ENCODE data around the gene SLC44A4.
"Not testable (repeated sequence)": the region's sequence is repeated elsewhere in the genome, so short reads cannot be mapped to it uniquely, and the experiment has no call there.

SLC44A4 gene

DNA sequence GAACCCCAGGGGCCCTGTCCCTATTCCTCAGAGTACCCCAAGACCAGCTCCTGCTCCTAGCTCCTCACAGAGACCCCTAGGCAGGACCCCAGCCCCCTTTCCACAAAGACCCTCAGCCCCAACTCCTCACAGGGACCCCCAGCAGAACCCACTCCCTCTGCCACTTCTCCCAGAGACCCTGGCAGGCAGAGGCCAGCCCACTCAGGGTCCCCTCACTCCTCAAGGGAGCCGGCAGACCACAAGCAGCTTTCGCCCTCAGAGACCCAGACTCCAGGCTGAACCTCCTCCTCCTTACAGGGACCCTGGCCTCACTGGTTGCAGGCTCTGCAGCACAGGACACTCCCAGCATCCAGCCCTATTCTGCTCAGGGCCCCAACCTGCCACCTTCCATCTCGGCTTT, 575 bp downstream of the SLC44A4 start:
- no peak for DNase-seq

DNA sequence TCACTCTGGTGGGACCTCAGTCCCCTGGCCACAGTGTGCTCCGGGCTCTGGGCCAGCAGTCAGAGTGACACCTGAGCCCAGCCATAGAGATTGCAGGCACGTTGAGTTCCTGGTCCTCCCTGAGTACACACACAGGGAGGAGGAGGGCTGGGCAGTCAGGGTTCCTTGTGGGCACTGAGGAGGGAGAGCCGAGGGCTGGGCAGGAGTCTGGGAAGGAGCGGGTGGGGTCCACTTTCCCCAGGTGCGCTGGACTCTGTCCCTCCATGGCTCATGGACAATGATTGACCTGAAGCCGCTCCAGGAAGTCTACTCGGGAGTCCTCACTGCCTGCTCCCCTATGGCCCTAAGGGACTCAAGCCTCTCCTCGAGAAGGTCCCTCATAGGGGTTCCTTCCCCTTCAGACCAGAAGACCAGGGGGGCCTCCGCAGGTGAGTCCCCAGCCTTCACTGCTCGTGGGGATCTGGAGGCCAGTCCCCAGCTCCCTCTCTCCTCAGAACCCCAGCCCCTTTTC, 1.1 kb downstream of the SLC44A4 start:
- DNase-seq: no peak

DNA sequence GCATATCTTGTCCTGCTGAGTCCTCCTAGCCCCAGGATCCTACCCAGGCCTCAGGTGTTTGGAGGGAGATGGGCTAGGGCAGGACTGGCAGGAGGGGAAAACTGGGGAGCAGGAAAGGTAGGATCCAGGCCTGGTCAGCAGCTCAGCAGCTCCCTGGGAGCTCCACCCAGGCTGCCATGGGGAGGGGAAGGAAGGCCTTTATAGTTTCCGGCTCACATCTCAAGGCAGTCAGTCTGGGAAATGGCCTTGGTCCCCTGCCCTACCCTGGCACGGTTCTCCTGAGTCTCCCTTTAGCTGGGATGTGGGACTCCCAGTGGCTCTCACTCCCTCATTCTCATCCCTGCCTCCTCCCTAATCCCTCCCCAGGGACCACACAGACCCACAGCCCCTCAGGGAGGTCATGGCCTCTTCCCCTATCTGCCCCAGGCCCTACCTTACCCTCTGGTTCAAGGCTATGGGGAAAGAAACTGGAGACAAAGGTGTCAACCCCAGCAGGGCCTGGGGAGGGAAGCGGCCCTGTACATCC, 1.6 kb downstream of the SLC44A4 start:
- DNase-seq: no peak

DNA sequence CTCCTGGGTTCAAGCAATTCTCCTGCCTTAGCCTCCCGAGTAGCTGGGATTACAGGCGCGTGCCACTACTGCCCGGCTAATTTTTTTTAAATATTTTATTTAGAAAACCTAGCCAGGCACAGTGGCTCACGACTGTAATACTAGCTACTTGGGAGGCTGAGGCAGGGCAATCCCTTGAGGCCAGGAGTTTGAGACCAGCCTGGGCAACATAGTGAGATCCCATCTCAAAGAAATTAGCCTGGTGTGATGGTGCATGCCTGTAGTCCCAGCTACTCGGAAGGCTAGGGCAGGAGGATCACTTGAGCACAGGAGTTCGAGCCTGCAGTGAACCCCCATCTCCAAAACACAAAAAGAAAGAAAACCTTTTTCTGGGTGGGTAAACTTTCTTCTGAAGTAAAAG, 2.4 kb downstream of the SLC44A4 start:
- DNase-seq: no peak

DNA sequence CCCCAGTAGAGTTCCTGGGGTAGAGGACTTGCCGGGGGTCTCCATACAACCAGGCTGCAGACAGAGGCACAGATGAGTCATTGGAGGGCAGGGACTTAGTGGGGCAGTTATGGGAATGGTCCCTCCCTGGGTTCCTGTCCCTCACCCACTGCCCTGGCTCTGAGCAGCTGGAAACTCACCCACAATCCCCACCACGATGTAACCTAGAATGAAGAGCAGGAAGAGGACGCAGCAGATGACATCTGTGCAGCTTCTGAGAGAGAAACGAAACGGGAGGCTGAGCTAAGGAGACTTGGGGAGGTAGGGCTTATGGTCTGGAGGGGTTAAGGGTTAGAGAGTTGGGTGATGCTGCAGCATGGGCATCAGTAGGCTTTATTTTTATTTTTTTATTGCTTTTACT, 2.9 kb downstream of the SLC44A4 start:
- DNase-seq: no peak

DNA sequence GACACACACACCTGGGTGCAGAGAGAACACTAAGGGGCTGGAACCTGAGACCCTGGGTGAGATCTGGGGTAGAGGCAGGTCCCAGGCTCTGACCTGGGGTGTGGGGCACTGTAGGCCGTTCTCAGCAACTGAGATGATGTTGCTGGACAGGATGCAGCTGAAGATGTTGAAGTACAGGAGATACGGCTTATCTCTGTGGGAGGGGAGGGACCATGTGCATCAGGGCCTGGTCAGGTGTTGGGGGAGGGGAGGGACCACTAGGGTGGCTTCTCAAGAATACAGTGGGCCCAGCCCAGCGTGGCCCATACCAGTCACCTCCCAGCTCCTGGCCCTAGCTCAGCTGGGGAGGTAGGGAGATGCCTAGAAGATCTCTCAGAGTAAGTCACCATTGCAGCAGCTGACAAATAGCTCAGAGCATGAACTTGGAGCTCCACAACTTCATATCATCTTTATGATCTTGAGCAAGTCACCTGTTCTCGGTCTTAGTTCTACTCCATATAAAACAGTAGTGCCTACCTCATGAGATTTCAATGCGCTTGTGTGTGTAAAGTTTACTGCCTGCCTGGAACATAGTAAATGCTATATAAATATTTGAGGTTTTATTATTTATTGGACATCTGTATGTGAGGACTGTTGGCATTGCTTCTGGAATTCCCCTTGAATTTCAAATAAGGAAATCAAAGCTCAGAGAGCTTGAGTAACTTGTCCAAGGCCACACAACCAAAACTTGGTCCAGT, 3.8 kb downstream of the SLC44A4 start:
- DNase-seq: peak; percentile 26

DNA sequence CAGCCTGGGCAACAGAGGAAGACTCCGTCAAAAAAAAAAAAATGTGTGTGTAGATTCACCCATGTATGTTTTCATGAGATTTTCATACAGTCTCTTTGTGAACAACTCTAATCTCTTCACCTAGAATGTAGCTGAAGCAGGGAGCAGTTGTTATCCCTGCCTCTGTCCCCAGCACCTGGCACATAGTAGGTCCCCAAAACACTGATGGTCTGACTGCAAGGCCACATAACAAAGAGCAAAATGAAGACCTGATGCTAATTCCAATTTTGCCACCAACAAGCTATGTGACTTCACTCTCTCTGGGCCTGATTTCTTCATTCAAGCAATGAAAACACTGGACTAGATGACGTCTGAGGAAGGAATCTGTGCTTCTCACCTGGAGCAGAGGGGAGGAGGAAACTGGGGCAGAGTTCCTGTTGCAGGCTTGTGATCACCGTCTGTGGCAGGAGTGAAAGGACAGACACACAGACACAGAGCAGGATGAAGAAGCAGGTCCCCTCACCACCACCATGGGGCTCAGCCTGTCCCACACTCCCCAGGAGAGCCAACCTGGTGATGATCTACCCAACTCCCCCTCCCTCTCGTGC, 4.6 kb downstream of the SLC44A4 start:
- no peak for DNase-seq

DNA sequence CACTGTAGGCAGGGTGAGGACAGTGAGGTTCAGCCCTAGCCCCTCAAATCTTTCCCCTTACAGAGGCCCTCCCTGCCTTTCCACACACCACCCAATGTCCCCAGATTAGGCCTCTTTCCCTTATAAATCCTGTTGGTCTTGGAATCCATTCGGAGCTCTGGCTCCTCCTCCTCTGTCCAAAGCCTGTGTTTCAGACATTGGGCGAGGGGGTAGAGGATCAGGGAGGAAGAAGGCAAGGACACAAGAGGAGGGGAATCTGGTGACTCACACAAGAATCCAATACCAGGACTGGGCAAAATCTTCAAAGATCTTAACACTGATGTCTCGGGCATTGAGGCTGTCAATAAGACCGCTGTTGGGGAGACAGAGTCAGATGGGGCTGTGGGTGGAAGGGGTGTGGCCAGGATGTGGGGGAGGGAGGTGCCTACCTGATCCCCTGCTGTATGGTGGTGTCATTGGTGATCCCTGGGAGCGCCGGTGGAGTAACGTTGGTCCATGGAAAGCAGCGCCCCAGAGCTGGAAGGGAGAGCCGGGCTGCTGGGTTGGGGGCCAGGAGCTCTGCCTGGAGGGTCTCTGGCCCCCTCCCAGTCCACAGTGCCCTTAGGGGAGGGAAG, 7.6 kb downstream of the SLC44A4 start:
- DNase-seq: peak; percentile 57

DNA sequence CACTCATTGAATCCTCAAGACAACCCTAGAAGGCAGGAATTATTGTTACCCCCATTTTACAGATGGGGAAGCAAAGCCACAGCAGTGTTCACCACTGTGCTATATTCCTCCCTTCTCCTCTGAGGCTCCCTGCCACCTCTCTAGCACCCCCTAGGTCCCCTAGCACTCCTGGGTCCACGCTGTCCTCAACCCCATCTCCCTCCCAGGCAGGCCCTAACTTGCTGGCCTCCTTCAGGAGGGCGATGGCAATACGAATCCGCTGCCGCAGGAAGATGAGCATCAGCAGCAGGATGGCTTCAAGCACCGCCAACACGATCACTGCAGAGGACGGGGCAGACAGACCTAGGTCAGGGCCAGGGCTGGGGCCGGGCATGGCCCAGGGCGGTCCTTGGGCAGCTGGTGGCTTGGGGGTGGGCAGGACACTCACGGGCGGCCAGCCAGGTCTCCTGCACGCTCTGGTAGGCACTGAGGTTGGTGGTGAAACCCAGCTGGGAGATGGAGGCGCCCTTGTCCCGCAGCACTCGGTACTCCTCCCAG, 8.3 kb downstream of the SLC44A4 start:
- no peak for DNase-seq

DNA sequence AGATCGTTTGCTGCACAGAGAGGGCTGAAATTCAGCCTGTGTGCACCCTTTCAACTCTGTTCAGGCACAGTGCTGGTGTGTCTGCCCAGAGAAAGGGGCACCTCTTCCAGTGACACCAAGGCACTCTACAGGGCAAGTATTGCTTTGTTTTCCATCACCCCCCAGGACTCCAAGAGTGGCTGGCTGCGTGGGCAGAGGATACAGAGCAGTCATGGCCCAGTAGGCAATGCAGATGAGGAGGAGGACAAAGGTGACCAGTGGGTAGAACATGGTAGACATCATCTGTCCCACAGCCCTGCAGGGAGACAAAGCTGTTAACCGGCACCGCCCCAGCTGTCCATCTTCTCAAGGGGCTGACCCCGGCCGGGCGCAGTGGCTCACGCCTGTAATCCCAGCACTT, 9.5 kb downstream of the SLC44A4 start:
- DNase-seq: no peak

DNA sequence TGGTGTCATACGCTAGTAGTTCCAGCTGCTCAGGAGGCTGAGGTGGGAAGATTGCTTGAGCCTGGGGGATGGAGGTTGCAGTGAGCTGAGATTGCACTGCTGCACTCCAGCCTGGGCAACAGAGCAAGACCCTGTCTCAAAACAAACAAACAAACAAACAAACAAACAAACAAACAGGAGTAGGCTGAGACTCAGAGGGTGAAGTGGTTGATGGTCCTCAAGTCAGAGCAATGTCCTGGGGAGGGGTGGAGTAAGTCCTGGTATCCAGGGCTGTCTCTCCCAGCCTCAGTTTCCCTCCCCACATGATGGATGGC, 10.2 kb downstream of the SLC44A4 start:
- DNase-seq: not testable (repeated sequence)

DNA sequence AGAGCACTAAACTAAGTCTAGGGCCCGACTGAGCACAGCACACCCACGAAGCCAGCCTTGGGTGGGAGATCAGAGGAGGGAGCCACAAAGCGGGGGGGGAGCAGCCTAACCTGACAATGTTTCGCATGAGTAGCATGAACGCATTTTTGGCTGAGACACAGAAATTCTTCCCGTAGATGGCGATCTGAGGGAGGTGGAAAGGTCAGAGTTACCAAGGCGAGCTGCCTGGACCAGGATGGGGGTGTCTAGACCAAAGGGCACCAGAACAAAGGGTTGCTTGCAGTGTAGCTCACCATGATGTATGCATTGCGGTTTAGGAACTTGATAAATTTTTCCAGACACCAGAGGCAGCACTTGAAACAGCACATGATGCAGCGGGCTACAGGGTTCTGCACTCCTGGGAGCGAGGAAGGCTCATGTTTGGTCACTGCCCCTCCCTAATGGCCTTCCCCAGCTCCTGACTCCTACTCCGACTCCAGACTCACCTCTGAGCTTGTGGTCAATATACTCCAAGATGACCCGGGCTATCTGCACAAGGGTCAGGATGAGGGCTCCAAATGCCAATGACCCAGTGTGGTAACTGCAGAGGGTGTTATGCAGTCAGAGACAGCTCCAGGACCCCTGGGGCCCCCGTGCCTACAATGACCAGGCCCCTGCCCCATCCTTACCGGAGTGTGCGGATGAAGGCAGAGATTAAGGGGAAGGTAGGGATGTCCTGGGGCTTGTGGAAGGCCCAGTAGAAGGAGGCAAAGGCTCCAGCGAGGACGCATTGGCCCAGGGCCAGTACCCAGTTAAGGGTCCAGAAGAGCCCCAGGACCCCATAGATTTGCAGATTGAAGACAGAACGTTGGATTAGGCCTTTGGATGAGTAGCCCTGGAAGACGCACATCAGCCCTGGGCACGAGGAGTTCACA, 13.3 kb downstream of the SLC44A4 start:
- DNase-seq: no peak

DNA sequence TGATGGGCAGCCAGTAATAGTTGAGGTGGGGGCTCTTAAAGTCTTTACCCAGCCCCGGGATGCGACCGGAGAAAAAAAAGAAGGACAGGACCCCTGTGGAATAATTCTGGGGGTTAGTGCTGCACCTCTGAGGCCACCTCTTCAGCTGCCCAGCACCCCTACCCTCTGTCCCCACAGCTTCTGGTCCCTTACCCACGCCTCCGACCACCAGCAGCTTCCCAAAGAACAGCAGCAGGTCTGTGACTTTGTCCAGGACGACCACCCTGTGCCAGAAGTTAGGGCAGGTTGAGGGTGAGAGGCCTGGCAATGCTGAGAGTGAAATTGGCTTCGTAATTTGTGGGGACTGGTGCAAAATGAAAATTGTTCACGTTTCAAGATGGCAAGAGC, 14.0 kb downstream of the SLC44A4 start:
- no peak for DNase-seq

DNA sequence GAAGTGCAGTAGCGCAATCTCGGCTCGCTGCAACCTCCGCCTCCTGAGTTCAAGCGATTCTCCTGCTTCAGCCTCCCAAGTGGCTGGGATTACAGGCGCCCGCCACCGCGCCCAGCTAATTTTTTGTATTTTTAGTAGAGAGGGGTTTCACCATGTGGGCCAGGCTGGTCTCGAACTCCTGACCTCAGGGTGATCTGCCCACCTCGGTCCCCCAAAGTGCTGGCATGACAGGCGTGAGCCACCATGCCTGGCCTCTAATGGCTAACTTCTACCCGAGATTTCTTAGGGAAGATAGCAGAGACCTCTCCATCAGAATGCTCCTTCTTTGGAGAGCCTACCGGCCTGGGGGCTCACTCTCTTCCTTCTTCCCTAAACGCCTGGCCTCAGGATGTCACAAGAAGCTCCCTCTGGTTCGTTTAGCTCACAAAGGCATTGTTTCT, 14.7 kb downstream of the SLC44A4 start:
- DNase-seq: not testable (repeated sequence)

DNA sequence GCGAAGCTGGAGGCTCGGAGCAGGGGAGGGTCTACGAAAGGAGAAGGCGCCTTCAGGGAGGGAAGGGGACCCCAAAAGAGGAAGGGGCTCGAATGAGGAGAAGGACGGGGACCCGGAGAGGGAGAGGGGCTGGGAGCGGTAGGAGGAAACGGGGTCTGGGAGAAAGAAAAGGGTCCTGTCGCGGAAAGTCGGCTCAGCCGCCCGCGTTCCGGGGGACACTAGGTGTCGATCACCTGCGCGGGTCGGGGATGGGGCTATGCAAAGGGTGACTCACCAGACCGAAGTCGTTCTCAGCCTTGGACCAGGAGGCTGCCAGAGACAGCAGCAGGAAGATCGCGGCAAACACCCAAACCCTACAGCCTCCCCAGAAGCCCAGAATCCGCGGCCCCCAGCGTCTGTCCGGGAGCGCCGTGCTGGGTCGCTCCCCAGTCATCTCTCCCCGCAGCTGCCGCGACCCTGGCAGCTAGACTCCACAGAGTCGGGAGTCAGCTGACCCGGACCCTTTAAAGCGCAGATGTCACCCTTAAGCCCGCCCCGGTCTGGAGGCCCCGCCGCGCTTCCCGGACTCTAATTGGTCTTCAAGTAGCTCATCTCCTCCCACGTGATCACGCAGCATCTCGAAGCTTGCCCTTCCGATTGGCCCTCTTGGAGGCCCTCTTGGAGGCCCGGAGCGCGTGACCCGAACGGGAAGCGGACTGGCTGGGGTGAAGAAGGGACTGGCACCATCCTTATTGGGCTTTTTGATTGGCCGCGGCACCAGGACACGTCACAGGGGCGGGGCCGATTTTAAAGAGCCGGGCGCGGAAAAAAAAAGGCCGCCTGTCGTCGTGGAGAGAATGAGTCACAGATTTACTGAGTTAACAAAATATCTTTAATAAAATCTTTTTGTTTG, 16.2 kb downstream of the SLC44A4 start, which contains the start of gene NEU1:
Gene NEU1 (minus strand): TSS at position 478 of the 892 bp plus-strand sequence. CDS start 45 bp downstream, at position 433.
- peak; percentile 100 for DNase-seq

DNA sequence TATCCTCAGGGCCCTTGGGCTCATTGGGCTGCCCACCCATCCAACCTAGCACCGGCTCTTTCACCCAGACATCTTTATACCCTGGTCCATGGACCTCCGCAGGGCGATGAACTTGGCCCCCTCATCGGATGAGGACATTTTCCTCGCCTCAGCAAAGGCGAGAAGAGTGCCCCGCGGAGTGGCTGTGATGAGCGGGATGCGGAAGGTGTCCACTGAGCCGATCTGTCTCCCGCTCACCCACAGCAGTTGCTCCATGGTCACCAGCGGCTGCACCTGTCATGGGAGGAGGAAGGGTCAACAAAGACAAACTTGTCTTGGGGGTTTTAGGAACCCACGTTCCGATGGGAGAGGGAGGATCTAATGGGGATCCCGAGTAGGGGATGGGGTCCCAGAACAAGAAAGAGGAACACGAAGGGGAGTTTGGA, 16.9 kb downstream of the SLC44A4 start:
- no peak for DNase-seq

DNA sequence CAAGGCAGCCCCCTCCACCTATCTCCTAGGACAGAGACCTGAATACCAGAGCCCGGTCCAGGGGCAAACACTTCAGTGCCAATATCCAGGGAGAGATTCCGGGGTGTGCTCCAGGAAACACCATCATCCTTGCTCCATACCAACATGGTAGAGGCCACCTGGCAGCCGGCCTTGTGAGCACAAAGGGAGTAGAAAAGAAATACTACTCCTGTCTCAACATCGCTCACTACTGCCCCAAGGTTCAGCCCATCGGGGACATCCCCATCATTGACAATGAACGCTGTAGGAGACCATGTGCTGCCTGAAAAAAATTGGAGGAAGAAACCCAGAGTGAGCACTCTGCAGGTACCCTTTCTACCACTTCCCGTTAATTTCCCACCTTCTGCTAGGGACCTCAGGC, 17.6 kb downstream of the SLC44A4 start:
- no peak for DNase-seq

DNA sequence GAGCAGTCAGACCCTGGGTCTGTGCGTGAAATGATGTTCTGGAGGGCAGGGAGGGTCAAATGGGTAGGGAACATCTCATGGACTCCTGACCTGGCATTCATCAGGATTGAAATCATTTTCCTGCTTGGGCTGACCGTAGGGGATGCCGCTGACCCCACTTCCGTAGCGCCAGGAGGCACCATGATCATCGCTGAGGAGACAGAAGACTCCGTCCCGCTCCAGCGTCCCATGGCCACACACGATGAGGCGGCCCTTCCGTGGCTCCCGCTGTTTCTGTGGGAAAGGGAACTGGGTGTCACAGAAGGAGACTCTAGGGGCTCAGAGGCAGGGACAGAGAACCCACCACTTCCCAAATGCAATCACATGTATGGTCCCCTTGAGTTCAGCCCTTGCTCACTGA, 18.4 kb downstream of the SLC44A4 start:
- no peak for DNase-seq

DNA sequence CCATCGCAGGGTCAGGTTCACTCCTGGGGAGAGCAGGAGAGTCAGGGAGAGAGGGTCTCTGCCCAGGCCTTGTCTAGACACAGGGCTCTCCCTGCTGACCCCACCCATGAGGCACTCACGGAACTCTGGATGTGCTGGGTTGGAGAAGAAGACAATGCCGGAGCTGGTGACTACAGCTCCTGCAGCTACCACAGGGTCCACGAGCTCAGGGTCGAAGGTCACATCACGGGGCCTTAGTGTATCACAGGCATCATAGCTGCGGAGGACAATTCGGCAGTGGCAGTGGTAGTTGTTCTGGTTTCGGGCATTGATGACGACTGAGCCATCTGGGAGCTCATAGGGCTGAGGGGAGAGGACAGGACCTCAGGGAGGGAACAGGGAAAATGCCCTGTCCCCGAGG, 18.9 kb downstream of the SLC44A4 start:
- no peak for DNase-seq

DNA sequence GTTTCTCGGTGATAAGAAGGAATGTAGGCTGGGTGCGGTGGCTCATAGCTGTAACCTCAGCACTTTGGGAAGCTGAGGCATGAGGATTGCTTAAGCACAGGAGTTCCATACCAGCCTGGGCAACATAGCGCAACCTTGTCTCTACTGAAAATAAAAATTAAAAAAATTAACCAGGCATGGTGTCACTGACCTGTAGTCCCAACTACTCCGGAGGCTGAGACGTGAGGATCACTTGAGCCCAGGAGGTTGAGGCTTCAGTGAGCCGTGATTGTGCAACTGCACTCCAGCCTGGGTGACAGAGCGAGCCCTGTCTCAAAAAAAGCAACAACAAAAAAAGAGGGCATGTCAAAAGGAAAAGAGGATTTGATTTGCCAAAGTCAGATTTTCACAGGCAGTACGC, 20.1 kb downstream of the SLC44A4 start:
- no peak for DNase-seq

DNA sequence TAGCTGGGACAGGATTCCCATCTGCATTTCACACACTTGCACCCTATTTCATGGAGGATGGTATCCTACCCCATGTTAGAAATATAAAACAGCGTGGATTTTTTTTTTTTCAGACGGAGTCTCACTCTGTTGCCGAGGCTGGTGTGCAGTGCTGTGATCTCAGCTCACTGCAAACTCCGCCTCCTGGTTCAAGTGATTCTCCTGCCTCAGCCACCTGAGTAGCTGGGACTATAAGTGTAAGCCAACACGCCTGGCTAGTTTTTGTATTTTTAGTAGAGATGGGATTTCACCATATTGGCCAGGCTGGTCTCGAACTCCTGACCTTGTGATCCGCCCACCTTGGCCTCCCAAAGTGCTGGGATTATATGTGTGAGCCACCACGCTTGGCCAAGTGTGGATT, 21.0 kb downstream of the SLC44A4 start:
- not testable (repeated sequence) for DNase-seq
